ENCODE measurements around the gene PRLR.

DNA sequence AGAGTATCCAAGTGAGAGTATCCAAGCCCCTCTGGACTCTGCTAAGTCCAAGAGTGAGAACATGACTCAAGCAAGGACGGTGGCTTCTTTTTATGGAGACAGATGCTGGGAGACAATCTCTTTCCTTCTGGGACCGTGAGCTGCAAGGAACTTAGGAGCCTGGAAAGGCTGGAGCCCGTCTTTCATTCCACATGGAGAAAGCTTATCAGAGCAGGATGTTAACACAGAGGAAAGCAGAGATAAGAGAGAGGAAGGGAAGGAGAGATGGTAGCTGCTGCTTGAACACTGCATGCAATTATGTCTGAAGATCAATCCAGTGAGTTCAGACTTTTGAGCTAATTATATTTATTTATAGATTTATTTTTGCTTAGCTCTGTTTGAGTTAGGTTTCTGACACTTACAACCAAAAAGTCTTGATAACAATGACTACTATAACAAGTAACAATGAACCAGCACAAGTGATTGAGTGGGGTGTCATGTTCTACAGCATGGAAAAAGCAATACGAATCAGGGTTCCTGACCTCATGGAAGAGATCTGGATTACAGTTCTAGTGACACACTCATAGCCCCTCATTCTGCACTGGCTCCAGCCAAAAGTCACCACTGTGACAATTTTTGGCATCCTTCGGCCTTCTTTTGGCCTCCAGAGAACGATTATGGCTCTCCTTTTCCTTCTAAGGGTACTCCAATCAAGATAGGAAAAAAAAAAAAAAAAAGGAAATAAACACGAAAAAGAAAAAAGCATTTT, 71.5 kb downstream of the PRLR start:
- TF ChIP-seq, protein P1, sequence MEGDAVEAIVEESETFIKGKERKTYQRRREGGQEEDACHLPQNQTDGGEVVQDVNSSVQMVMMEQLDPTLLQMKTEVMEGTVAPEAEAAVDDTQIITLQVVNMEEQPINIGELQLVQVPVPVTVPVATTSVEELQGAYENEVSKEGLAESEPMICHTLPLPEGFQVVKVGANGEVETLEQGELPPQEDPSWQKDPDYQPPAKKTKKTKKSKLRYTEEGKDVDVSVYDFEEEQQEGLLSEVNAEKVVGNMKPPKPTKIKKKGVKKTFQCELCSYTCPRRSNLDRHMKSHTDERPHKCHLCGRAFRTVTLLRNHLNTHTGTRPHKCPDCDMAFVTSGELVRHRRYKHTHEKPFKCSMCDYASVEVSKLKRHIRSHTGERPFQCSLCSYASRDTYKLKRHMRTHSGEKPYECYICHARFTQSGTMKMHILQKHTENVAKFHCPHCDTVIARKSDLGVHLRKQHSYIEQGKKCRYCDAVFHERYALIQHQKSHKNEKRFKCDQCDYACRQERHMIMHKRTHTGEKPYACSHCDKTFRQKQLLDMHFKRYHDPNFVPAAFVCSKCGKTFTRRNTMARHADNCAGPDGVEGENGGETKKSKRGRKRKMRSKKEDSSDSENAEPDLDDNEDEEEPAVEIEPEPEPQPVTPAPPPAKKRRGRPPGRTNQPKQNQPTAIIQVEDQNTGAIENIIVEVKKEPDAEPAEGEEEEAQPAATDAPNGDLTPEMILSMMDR (IDR thresholded peaks at IDR 0.05; ENCODE audit: low read length), result no peak
- TF ChIP-seq EZH2 (optimal IDR thresholded peaks at IDR 0.05; ENCODE audit: low read depth, low read length), result no peak

All from MM.1S (cell line).